GM12873 (cell line): Measurements from ENCODE around the gene AQP1.

Source experiments
- TF ChIP-seq, protein P1 (sequence below): IDR thresholded peaks from 2 replicates; pipeline ENCODE4 v1.5.1; 2012; ENCODE audit warnings: low read depth, mild to moderate bottlenecking, moderate library complexity, low read length, control low read depth; ENCODE audit not compliant: insufficient read depth; ENCODE audit errors: missing control alignments

The AQP1 gene

DNA sequence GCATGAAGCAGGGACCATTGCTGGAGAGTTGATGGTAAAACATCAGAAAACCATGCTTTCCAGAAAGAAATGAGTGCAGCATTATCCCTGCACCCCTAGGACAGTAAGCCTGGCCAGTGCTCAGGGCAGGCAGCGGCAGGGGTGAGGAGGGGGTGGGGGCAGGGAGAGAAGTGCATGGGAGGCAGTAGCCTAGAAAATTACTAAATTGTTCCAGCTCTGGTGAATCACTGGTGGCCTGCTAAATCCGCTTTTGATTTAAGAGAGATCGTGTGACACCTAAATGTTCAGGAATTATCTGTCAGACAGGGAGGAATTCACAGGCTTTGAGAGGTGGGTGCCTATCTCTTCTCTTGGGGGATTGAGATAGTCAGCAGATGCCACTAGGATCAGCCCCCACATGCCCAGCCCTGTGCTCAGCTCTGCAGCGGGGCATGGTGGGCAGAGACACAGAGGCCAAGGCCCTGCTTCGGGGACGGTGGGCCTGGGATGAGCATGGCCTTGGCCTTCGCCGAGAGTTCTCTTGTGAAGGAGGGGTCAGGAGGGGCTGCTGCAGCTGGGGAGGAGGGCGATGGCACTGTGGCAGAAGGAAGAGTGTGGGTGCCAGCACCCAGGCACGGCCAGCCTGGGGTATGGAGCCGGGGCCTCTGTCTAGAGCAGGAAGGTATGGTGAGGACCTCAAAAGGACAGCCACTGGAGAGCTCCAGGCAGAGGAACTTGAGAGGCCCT, 5.0 kb upstream of the AQP1 start:
- TF ChIP-seq, protein P1, sequence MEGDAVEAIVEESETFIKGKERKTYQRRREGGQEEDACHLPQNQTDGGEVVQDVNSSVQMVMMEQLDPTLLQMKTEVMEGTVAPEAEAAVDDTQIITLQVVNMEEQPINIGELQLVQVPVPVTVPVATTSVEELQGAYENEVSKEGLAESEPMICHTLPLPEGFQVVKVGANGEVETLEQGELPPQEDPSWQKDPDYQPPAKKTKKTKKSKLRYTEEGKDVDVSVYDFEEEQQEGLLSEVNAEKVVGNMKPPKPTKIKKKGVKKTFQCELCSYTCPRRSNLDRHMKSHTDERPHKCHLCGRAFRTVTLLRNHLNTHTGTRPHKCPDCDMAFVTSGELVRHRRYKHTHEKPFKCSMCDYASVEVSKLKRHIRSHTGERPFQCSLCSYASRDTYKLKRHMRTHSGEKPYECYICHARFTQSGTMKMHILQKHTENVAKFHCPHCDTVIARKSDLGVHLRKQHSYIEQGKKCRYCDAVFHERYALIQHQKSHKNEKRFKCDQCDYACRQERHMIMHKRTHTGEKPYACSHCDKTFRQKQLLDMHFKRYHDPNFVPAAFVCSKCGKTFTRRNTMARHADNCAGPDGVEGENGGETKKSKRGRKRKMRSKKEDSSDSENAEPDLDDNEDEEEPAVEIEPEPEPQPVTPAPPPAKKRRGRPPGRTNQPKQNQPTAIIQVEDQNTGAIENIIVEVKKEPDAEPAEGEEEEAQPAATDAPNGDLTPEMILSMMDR = no peak

DNA sequence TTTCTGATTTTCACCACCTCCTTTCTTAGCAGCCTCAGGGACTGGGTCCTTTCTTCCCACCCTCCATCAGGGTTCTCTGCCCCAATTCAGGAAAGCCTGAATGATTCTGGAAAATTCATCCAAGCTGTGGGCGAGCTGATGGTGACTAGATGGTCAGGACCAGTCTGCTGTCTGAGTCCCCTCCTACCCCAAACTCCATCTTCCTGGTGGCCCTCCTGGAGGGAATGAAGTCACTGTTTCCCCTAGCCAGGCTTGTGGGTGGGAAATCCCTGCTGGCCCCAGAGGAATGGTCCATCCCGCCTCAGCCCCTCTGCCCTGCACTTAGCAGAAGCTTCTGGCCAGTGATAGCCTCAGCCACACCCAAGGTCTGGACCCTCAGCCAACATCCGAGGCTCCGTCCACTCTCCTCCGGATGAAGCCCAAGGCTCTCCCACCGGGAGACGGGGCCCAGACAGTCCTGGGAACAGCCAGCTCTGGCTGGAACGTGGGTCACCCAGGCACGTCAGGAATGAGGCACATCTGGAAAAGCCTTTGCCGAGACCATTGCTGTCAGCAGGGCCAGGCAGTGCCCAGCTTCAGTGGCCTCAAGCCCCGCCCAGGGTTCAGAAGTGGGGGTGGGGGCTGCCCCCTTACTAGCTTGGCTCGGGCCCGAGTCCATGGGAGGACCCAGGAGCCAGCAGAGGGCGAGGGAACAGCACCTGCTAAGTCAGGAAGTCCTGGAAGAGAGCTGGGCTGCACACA, 4.0 kb upstream of the AQP1 start:
- TF ChIP-seq, protein P1 = no peak

DNA sequence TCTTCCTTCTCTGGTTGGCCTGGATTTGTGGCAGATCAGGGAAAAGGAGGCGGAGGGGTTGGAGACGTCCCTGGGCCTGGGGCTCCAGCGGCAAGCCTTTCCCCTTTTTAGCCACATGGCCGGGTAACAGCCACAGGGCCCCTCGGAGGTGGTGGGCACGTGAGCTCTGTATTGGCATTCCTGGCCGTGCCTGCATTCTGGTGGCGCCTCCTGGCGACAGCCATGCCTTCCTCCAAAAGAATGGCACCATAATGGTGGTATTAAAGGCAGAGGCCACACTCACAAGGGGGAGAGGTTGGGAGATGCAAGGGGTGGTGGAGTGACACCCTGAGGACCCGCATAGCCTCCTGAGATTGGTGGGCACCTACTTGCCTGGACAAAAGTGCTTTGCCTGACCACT, 3.0 kb upstream of the AQP1 start:
- TF ChIP-seq, protein P1 = peak; percentile 35

DNA sequence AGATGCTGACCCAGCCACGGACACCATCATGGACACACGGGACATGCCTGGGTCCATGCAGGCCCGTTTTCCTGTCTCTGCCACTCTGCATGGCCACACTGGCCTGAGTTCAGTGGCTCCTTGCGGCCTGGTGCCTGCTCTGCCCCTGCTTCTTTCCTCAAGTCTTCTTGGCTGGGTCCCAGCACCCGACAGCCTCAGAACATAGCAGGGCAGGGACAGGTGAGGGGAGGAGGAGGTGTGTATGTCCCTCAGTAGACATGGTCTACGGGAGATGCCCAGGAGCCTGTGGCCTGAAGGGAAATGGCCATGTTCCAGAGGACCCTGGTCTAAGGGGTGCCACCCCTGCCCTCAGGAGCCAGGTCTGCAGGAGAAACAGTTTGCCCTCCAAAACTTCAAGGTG, 2.2 kb upstream of the AQP1 start:
- TF ChIP-seq, protein P1 = no peak

DNA sequence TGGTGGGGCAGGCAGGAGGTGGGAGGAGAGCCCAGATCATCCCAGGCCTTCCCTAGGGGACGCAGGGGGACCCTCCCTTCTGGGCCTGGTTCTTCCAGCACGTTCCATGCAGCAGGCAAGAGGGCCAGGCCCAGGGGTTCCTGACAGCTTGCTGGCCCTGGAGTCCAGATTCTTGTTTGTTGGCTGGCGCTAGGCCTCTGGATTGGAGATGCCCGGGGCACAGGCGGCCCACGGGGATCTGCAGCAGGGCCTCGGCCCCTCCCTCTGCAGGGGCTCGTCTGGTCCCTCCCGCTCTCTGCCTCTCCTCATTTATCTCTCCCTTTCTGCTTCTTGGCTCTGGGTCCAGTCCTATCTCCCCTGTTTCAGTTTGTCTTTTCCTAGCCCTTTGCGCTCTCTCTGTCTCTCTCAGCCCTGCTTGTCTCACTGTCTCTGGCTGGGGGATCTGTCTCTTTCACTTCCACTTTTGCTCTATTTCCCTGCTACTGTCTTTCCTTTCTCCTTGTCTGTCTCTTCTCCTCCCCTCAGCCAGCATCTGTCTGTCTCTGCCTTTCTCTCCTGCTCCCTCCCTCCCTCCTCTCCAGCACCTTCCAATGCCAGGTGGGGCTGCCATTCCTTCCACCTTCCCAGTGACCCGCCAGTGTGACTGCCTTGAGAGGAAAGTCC, 1.1 kb upstream of the AQP1 start:
- TF ChIP-seq, protein P1 = no peak

DNA sequence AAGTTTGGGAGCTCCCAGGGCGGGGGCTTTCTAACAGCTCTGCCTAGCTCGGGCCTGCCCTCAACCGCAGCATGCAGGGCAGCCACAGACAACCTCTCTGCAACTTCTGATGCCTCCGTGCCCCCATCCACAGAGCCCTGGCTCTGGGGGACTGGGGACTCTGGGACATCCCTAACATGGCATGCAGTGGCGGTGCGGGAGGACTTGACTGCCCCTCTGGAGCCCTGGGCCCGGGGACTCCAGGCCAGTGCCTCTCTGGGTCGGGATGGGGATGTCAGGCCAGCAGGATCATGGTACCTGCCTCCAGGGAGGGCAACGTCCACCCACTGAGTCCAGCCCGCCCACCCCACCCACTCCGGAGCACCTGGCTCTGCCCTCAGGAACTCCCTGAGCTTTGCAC, 520 bp upstream of the AQP1 start:
- TF ChIP-seq, protein P1 = no peak
